GM21360 (cell line): Measurements from ENCODE around the gene GPATCH8.
"Not testable (repeated sequence)": the region's sequence is repeated elsewhere in the genome, so short reads cannot be mapped to it uniquely, and the experiment has no call there.

Experiments used
- ATAC-seq: cut with Tn5 transposase; IDR thresholded peaks from one replicate; pipeline ENCODE4 v1.9.1; 2021; ENCODE audit warnings: mild to moderate bottlenecking, moderate library complexity; ENCODE audit not compliant: unreplicated experiment

Gene GPATCH8

GRCh38 chr17:44527954-44528353, 24.7 kb upstream of the GPATCH8 start:
- ATAC-seq = no peak

- ATAC-seq = no peak
These were observed 23.9 kb upstream of the GPATCH8 start for GRCh38 chr17:44527102-44527501.

GRCh38 chr17:44523672-44523972, 20.4 kb upstream of the GPATCH8 start:
- ATAC-seq = no peak

GRCh38 chr17:44522883-44523671, 19.9 kb upstream of the GPATCH8 start:
- no peak for ATAC-seq

- no peak for ATAC-seq
These were observed 14.8 kb upstream of the GPATCH8 start for GRCh38 chr17:44518032-44518431.

- not testable (repeated sequence) for ATAC-seq
These were observed 8.3 kb upstream of the GPATCH8 start for GRCh38 chr17:44511241-44512134.

GRCh38 chr17:44506939-44507604, 3.9 kb upstream of the GPATCH8 start:
- not testable (repeated sequence) for ATAC-seq

- ATAC-seq = peak; percentile 42
These were observed 534 bp downstream of the GPATCH8 start for GRCh38 chr17:44502598-44503146.

GRCh38 chr17:44501866-44502375, 1.3 kb downstream of the GPATCH8 start:
- no peak for ATAC-seq

GRCh38 chr17:44499722-44500121, 3.5 kb downstream of the GPATCH8 start:
- no peak for ATAC-seq

GRCh38 chr17:44496815-44497214, 6.4 kb downstream of the GPATCH8 start:
- ATAC-seq = no peak

GRCh38 chr17:44493339-44493738, 9.9 kb downstream of the GPATCH8 start:
- no peak for ATAC-seq

GRCh38 chr17:44492706-44493272, 10.4 kb downstream of the GPATCH8 start:
- ATAC-seq = no peak

GRCh38 chr17:44489581-44489980, 13.6 kb downstream of the GPATCH8 start:
- no peak for ATAC-seq

GRCh38 chr17:44487170-44487569, 16.0 kb downstream of the GPATCH8 start:
- ATAC-seq = no peak

GRCh38 chr17:44473367-44473766, 29.8 kb downstream of the GPATCH8 start:
- no peak for ATAC-seq

GRCh38 chr17:44469676-44470075, 33.5 kb downstream of the GPATCH8 start:
- ATAC-seq = no peak

- no peak for ATAC-seq
These were observed 36.1 kb downstream of the GPATCH8 start for GRCh38 chr17:44467108-44467507.

GRCh38 chr17:44466339-44466738, 36.9 kb downstream of the GPATCH8 start:
- ATAC-seq = no peak

- no peak for ATAC-seq
These were observed 37.3 kb downstream of the GPATCH8 start for GRCh38 chr17:44465897-44466296.

- ATAC-seq = no peak
These were observed 37.9 kb downstream of the GPATCH8 start for GRCh38 chr17:44465276-44465675.
